HepG2 (cell line): ENCODE data around the gene WNT1. TPM values are rescaled to one million over a fixed set of nuclear protein-coding genes. Genes with fewer than 3 reads are reported as not detected.
A peak's percentile ranks its signal among the peaks of the same experiment; 100 is the strongest.

Experiments
- AGO1 ChIP-seq: fragments of 200-400 bp; formaldehyde crosslinking; IDR thresholded peaks from 2 replicates; pipeline ENCODE4 v1.6.1; 2017; ENCODE audit warnings: mild to moderate bottlenecking, low read depth, low read length, moderate library complexity; ENCODE audit not compliant: poor library complexity, severe bottlenecking
- HES4 ChIP-seq: sonication (generic); formaldehyde crosslinking; IDR thresholded peaks from 2 replicates; pipeline ENCODE4 v1.9.0; 2021; ENCODE audit warnings: mild to moderate bottlenecking, missing genetic modification reagents, borderline replicate concordance
- JUN ChIP-seq: sonication (generic); formaldehyde crosslinking; IDR thresholded peaks from 2 replicates; pipeline ENCODE4 v1.4.0; 2020; ENCODE audit warnings: mild to moderate bottlenecking, missing genetic modification reagents
- KDM1A ChIP-seq: IDR thresholded peaks from 2 replicates; pipeline ENCODE4 v1.6.1; 2016; ENCODE audit warnings: missing compliant biosample characterization
- LCORL ChIP-seq, 2 experiments: fragments of 450-650 bp in 1 of 2; sonication (generic) in 1 of 2; formaldehyde crosslinking in 1 of 2; IDR thresholded peaks; 2 replicates each; pipeline versions ENCODE4 v1.5.0 to v1.6.1; 2017 to 2020; ENCODE audit warnings: antibody characterized with exemption in 1 of 2, missing genetic modification reagents in 1 of 2
- NFIB ChIP-seq: sonication (generic); formaldehyde crosslinking; IDR thresholded peaks from 2 replicates; pipeline ENCODE4 v1.9.0; 2021; ENCODE audit warnings: missing genetic modification reagents, mild to moderate bottlenecking, borderline replicate concordance
- POLR2G ChIP-seq: fragments of 200-400 bp; formaldehyde crosslinking; IDR thresholded peaks from 2 replicates; pipeline ENCODE4 v1.6.1; 2018; ENCODE audit warnings: mild to moderate bottlenecking, low read depth, low read length, moderate library complexity
- RORA ChIP-seq: sonication (generic); formaldehyde crosslinking; IDR thresholded peaks from 2 replicates; pipeline ENCODE4 v1.5.0; 2020; ENCODE audit warnings: mild to moderate bottlenecking, missing genetic modification reagents, moderate library complexity
- SKI ChIP-seq: fragments of 450-650 bp; IDR thresholded peaks from one replicate; pipeline ENCODE4 v1.6.1; 2018; ENCODE audit warnings: mild to moderate bottlenecking; ENCODE audit not compliant: partially characterized antibody
- STAT5B ChIP-seq: sonication (generic); formaldehyde crosslinking; IDR thresholded peaks from 2 replicates; pipeline ENCODE4 v1.4.0; 2020; ENCODE audit warnings: missing genetic modification reagents
- THAP8 ChIP-seq: sonication (generic); formaldehyde crosslinking; IDR thresholded peaks from 2 replicates; pipeline ENCODE4 v1.5.1; 2020; ENCODE audit warnings: missing genetic modification reagents, mild to moderate bottlenecking, borderline replicate concordance
- THRA ChIP-seq: sonication (generic); formaldehyde crosslinking; IDR thresholded peaks from 2 replicates; pipeline ENCODE4 v1.4.0; 2020; ENCODE audit warnings: missing genetic modification reagents, borderline replicate concordance
- TSC22D2 ChIP-seq: sonication (generic); formaldehyde crosslinking; IDR thresholded peaks from 2 replicates; pipeline ENCODE4 v1.5.1; 2020; ENCODE audit warnings: missing genetic modification reagents, mild to moderate bottlenecking, borderline replicate concordance
- ZNF33A ChIP-seq: sonication (generic); formaldehyde crosslinking; IDR thresholded peaks from 2 replicates; pipeline ENCODE4 v1.5.1; 2020; ENCODE audit warnings: missing genetic modification reagents, mild to moderate bottlenecking, moderate library complexity, borderline replicate concordance
- ZNF343 ChIP-seq: sonication (generic); formaldehyde crosslinking; IDR thresholded peaks from 2 replicates; pipeline ENCODE4 v1.4.0; 2020; ENCODE audit warnings: mild to moderate bottlenecking, missing genetic modification reagents
- ZNF605 ChIP-seq: sonication (generic); formaldehyde crosslinking; IDR thresholded peaks from 2 replicates; pipeline ENCODE4 v1.8.0; 2022; ENCODE audit warnings: mild to moderate bottlenecking, missing genetic modification reagents
- ZNF674 ChIP-seq: sonication (generic); formaldehyde crosslinking; IDR thresholded peaks from 2 replicates; pipeline ENCODE4 v1.5.0; 2020; ENCODE audit warnings: low read depth, mild to moderate bottlenecking, missing genetic modification reagents
- ZNF703 ChIP-seq: sonication (generic); formaldehyde crosslinking; IDR thresholded peaks from 2 replicates; pipeline ENCODE4 v1.5.1; 2020; ENCODE audit warnings: missing genetic modification reagents, mild to moderate bottlenecking, moderate library complexity, borderline replicate concordance
- ZNF792 ChIP-seq: IDR thresholded peaks from 2 replicates; pipeline ENCODE4 v1.6.1; 2016
- ZSCAN12 ChIP-seq: sonication (generic); formaldehyde crosslinking; IDR thresholded peaks from 2 replicates; pipeline ENCODE4 v1.9.0; 2021; ENCODE audit warnings: mild to moderate bottlenecking, missing genetic modification reagents
- ZSCAN31 ChIP-seq: sonication (generic); formaldehyde crosslinking; IDR thresholded peaks from 2 replicates; pipeline ENCODE4 v1.5.0; 2020; ENCODE audit warnings: low read depth, mild to moderate bottlenecking, missing genetic modification reagents
- polyA plus RNA-seq, 8 experiments: library from polyadenylated mRNA; depleted of rRNA in 3 of 8; stranded (reverse) in 7 of 8; unstranded in 1 of 8; fragments of >200 nt; fragmentation: Illumina TruSeq in 4 of 8; extraction: Trizol in 4 of 8; gene quantifications; 2 replicates each; pipeline versions ENCODE4 v1.2.1 to v1.2.3, GENCODE V29; 2011 to 2016; ENCODE audit warnings: low read depth in 4 of 8, missing spikeins in 1 of 8, mixed read lengths in 1 of 8; ENCODE audit not compliant: insufficient read depth in 1 of 8
- total RNA-seq, 5 experiments: library from RNA; depleted of rRNA; stranded (reverse); fragments of >200 nt; fragmentation: Illumina TruSeq; extraction: Trizol; gene quantifications; 2 replicates each; pipeline ENCODE4 v1.2.3, GENCODE V29; 2016; ENCODE audit warnings: low read depth in 1 of 5
- TF ChIP-seq, protein P1 (sequence below): sonication (generic); formaldehyde crosslinking; IDR thresholded peaks from 2 replicates; pipeline ENCODE4 v1.8.0; 2022; ENCODE audit warnings: missing genetic modification reagents, mild to moderate bottlenecking, moderate library complexity, borderline replicate concordance
- TF ChIP-seq, protein P2 (sequence below): sonication (generic); formaldehyde crosslinking; IDR thresholded peaks from 2 replicates; pipeline ENCODE4 v1.8.0; 2022; ENCODE audit warnings: mild to moderate bottlenecking, missing genetic modification reagents; ENCODE audit not compliant: insufficient replicate concordance

The WNT1 gene
- total and polyA plus RNA-seq, 2 of the 13 experiments (the other 11 are each of a cell fraction or from before 2014, with no cell fraction given): not detected

DNA sequence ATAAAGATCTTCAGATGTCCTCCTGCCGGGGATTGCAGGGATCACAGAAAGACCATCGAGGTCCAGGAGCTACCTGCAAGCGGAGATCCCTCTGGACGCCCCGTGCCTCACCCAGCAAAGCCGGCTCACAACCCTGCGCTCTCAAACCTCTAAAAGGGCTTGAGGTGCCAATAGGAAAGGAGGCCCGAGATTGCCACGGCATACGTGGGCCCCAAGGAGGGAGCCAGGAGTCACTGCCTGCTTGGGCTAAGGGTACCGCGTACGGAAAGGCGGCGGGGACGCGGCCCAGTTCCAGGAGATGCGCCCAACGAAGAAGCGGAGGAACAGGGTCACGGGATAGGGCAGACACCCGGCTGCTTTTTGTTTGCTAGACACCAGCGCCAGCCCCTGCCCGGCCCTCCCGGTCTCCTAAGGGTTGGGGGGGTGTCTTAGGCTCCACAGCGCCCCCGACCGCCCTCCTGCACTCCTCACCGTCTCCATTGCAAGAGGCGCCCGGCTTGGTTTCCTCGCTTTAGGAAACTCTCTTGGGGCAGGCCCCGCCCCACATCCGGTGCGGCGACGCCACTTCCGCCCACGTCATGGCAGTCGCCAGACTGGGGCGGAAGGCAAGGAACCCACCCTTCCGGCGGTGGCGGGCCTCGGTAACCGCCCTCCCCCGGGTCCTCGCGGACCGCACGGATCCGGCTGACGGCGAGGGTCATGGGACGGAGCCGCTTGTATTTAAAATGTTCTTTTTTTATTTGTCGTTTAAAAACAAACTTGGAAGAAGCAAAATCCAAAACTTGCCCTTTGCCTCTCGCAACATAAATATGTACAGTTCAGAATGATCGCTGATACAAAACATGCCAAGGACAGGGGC lies 40.4 kb downstream of the WNT1 start, which contains the start of gene PRKAG1 (continued):
- TF ChIP-seq, protein P1, sequence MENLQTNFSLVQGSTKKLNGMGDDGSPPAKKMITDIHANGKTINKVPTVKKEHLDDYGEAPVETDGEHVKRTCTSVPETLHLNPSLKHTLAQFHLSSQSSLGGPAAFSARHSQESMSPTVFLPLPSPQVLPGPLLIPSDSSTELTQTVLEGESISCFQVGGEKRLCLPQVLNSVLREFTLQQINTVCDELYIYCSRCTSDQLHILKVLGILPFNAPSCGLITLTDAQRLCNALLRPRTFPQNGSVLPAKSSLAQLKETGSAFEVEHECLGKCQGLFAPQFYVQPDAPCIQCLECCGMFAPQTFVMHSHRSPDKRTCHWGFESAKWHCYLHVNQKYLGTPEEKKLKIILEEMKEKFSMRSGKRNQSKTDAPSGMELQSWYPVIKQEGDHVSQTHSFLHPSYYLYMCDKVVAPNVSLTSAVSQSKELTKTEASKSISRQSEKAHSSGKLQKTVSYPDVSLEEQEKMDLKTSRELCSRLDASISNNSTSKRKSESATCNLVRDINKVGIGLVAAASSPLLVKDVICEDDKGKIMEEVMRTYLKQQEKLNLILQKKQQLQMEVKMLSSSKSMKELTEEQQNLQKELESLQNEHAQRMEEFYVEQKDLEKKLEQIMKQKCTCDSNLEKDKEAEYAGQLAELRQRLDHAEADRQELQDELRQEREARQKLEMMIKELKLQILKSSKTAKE (CRISPR knock-in tag): no peak
- no peak for TF ChIP-seq ZNF792 (CRISPR knock-in tag)
- TF ChIP-seq STAT5B: no peak
- TF ChIP-seq KDM1A (CRISPR knock-in tag): no peak
- peak; percentile 40; the same call in 1 of the 2 replicates for TF ChIP-seq JUN (CRISPR knock-in tag)
- TF ChIP-seq LCORL (IDR thresholded peaks at IDR 0.05): no peak
- TF ChIP-seq LCORL (CRISPR knock-in tag; IDR thresholded peaks at IDR 0.05): peak; percentile 81; the same call in 1 of the 2 replicates
- TF ChIP-seq THRA (CRISPR knock-in tag): no peak; the same call in 1 of the 2 replicates
- no peak for TF ChIP-seq NFIB (CRISPR knock-in tag)
- peak; percentile 98 for TF ChIP-seq POLR2G
- no peak for TF ChIP-seq ZNF703 (CRISPR knock-in tag)
- TF ChIP-seq RORA (CRISPR knock-in tag): no peak
- TF ChIP-seq ZNF674 (CRISPR knock-in tag): no peak
- TF ChIP-seq ZNF33A (CRISPR knock-in tag): no peak
- 0 out of 2 replicates have a peak, but pooled peaks have one; percentile 44 for TF ChIP-seq ZSCAN31 (CRISPR knock-in tag)
- TF ChIP-seq, protein P2, sequence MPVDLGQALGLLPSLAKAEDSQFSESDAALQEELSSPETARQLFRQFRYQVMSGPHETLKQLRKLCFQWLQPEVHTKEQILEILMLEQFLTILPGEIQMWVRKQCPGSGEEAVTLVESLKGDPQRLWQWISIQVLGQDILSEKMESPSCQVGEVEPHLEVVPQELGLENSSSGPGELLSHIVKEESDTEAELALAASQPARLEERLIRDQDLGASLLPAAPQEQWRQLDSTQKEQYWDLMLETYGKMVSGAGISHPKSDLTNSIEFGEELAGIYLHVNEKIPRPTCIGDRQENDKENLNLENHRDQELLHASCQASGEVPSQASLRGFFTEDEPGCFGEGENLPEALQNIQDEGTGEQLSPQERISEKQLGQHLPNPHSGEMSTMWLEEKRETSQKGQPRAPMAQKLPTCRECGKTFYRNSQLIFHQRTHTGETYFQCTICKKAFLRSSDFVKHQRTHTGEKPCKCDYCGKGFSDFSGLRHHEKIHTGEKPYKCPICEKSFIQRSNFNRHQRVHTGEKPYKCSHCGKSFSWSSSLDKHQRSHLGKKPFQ (CRISPR knock-in tag): peak; percentile 7
- TF ChIP-seq SKI: no peak
- TF ChIP-seq THAP8 (CRISPR knock-in tag): 0 out of 2 replicates have a peak, but pooled peaks have one; percentile 30
- TF ChIP-seq HES4 (CRISPR knock-in tag): peak; percentile 60; the same call in 1 of the 2 replicates
- TF ChIP-seq ZNF605 (CRISPR knock-in tag): no peak; the same call in 1 of the 2 replicates
- TF ChIP-seq ZNF343: no peak
- peak; percentile 62; the same call in 1 of the 2 replicates for TF ChIP-seq TSC22D2 (CRISPR knock-in tag)
- TF ChIP-seq ZSCAN12 (CRISPR knock-in tag): 0 out of 2 replicates have a peak, but pooled peaks have one; percentile 45
- peak; percentile 96 for TF ChIP-seq AGO1
